ACC112 (cell line): ENCODE data around the gene CCDC198.

Experiments used
- H2AFZ ChIP-seq: fragments of 200-600 bp; sonication (generic); one replicate; pipeline ENCODE4 v1.6.0; 2017; ENCODE audit warnings: antibody characterized with exemption, low read length; ENCODE audit not compliant: unreplicated experiment
- H3K27ac ChIP-seq: fragments of 200-600 bp; sonication (generic); 2 replicates; pipeline ENCODE4 v1.5.1; 2014; ENCODE audit warnings: low read depth, mild to moderate bottlenecking, antibody characterized with exemption, low read length, moderate library complexity
- H3K27me3 ChIP-seq: fragments of 200-600 bp; sonication (generic); 2 replicates; pipeline ENCODE4 v1.6.1; 2014; ENCODE audit warnings: mild to moderate bottlenecking, antibody characterized with exemption, low read length, moderate library complexity, mixed read lengths; ENCODE audit not compliant: insufficient read depth
- H3K36me3 ChIP-seq: fragments of 200-600 bp; sonication (generic); 2 replicates; pipeline ENCODE4 v1.6.1; 2016; ENCODE audit warnings: mild to moderate bottlenecking, antibody characterized with exemption, low read length, moderate library complexity, mixed read lengths; ENCODE audit not compliant: insufficient read depth
- H3K4me1 ChIP-seq: fragments of 200-600 bp; sonication (generic); one replicate; pipeline ENCODE4 v1.6.1; 2016; ENCODE audit warnings: low read length, mixed read lengths; ENCODE audit not compliant: insufficient read depth, unreplicated experiment, control insufficient read depth
- H3K4me3 ChIP-seq: fragments of 200-600 bp; sonication (generic); 2 replicates; pipeline ENCODE4 v1.5.1; 2014; ENCODE audit warnings: mild to moderate bottlenecking, low read depth, low read length
- H3K79me2 ChIP-seq: fragments of 200-600 bp; sonication (generic); one replicate; pipeline ENCODE4 v1.6.0; 2016; ENCODE audit warnings: low read length; ENCODE audit not compliant: control insufficient read depth, unreplicated experiment, insufficient read depth

Gene CCDC198

GRCh38 chr14:57493467-57494181, at the start of gene CCDC198:
Gene CCDC198 (minus strand): TSS chr14:57493857. CDS start chr14:57493715, 142 bp downstream.
- Histone ChIP-seq H3K4me3 (no peak within 1 kb of the TSS), H3K27me3 (peaks cover 55% of the 10 kb centered on the region), H3K27ac (no peak within 1 kb of the TSS), H3K36me3 (no peaks in the 10 kb centered on the region), H3K79me2 (no peaks in the 10 kb centered on the region), H2AFZ (no peak within 1 kb of the TSS), H3K4me1 (peaks cover 3% of the 10 kb centered on the region)

GRCh38 chr14:57533214-57533613, 39.6 kb upstream of the CCDC198 start:
- Histone ChIP-seq H3K4me1 (no peaks in the 10 kb centered on the region), H3K27me3 (peaks cover 25% of the 10 kb centered on the region; the same call in 1 of the 2 replicates), H2AFZ (no peak overlapping the region), H3K36me3 (no peaks in the 10 kb centered on the region), H3K4me3 (no peak overlapping the region), H3K79me2 (no peaks in the 10 kb centered on the region), H3K27ac (no peak overlapping the region)

GRCh38 chr14:57530571-57530970, 36.9 kb upstream of the CCDC198 start:
- Histone ChIP-seq H3K4me1 (no peaks in the 10 kb centered on the region), H3K27ac (no peak overlapping the region)

GRCh38 chr14:57526942-57527341, 33.3 kb upstream of the CCDC198 start:
- Histone ChIP-seq H3K79me2 (no peaks in the 10 kb centered on the region), H3K4me3 (no peak overlapping the region), H3K36me3 (no peaks in the 10 kb centered on the region), H3K27me3 (peaks cover 24% of the 10 kb centered on the region; the same call in 1 of the 2 replicates), H2AFZ (no peak overlapping the region), H3K27ac (no peak overlapping the region), H3K4me1 (no peaks in the 10 kb centered on the region)

More at GRCh38 chr14:57530571-57530970, 36.9 kb upstream of the CCDC198 start:
- H3K36me3 ChIP-seq, result no peaks in the 10 kb centered on the region
- no peaks in the 10 kb centered on the region for H3K79me2 ChIP-seq
- H2AFZ ChIP-seq, result no peak overlapping the region
- H3K27me3 ChIP-seq, result peaks cover 25% of the 10 kb centered on the region; the same call in 1 of the 2 replicates
- no peak overlapping the region for H3K4me3 ChIP-seq

GRCh38 chr14:57519043-57519442, 25.4 kb upstream of the CCDC198 start:
- Histone ChIP-seq H3K4me1 (no peaks in the 10 kb centered on the region), H3K4me3 (no peak overlapping the region), H3K27ac (no peak overlapping the region), H3K36me3 (no peaks in the 10 kb centered on the region), H3K27me3 (no peaks in the 10 kb centered on the region), H3K79me2 (no peaks in the 10 kb centered on the region), H2AFZ (no peak overlapping the region)

- H3K79me2 ChIP-seq, result no peaks in the 10 kb centered on the region
- no peak overlapping the region for H3K4me3 ChIP-seq
- H3K27ac ChIP-seq, result no peak overlapping the region
- H3K36me3 ChIP-seq, result no peaks in the 10 kb centered on the region
- no peaks in the 10 kb centered on the region for H3K4me1 ChIP-seq
- peaks cover 17% of the 10 kb centered on the region; the same call in 1 of the 2 replicates for H3K27me3 ChIP-seq
- no peak overlapping the region for H2AFZ ChIP-seq
These were observed 18.6 kb upstream of the CCDC198 start for GRCh38 chr14:57512220-57512619.

GRCh38 chr14:57508756-57509155, 15.1 kb upstream of the CCDC198 start:
- H3K79me2 ChIP-seq, result no peaks in the 10 kb centered on the region
- no peaks in the 10 kb centered on the region for H3K4me1 ChIP-seq
- H3K27ac ChIP-seq, result no peak overlapping the region
- no peaks in the 10 kb centered on the region for H3K36me3 ChIP-seq
- peaks cover 19% of the 10 kb centered on the region; the same call in 1 of the 2 replicates for H3K27me3 ChIP-seq
- H2AFZ ChIP-seq, result no peak overlapping the region
- no peak overlapping the region for H3K4me3 ChIP-seq

GRCh38 chr14:57502586-57503254, 9.1 kb upstream of the CCDC198 start:
- H3K4me1 ChIP-seq, result no peaks in the 10 kb centered on the region
- no peak overlapping the region for H2AFZ ChIP-seq
- H3K4me3 ChIP-seq, result no peak overlapping the region
- peaks cover 7% of the 10 kb centered on the region; the same call in 1 of the 2 replicates for H3K27me3 ChIP-seq
- H3K27ac ChIP-seq, result no peak overlapping the region
- H3K36me3 ChIP-seq, result no peaks in the 10 kb centered on the region
- H3K79me2 ChIP-seq, result no peaks in the 10 kb centered on the region

GRCh38 chr14:57501039-57501557, 7.4 kb upstream of the CCDC198 start:
- no peak overlapping the region for H2AFZ ChIP-seq
- no peaks in the 10 kb centered on the region for H3K79me2 ChIP-seq
- H3K27me3 ChIP-seq, result peaks cover 15% of the 10 kb centered on the region
- H3K36me3 ChIP-seq, result no peaks in the 10 kb centered on the region
- H3K4me3 ChIP-seq, result no peak overlapping the region
- H3K4me1 ChIP-seq, result no peaks in the 10 kb centered on the region
- H3K27ac ChIP-seq, result no peak overlapping the region

- Histone ChIP-seq H2AFZ (no peak overlapping the region), H3K36me3 (no peaks in the 10 kb centered on the region), H3K4me3 (no peak overlapping the region), H3K27ac (no peak overlapping the region), H3K79me2 (no peaks in the 10 kb centered on the region), H3K27me3 (peaks cover 33% of the 10 kb centered on the region), H3K4me1 (no peaks in the 10 kb centered on the region)
These were observed 5.0 kb upstream of the CCDC198 start for GRCh38 chr14:57498659-57499058.
